CD4-positive, alpha-beta T cell treated with Interleukin-4 for 1 hour (primary cell): ENCODE measurements around the gene EPB41L3.

Experiments used
- DNase-seq, 2 donors: peaks; one replicate each; pipeline ENCODE4 v3.0.0-alpha.2; 2020 to 2022

The EPB41L3 gene

GRCh38 chr18:5543773-5544389, at the start of gene EPB41L3:
TSS of gene EPB41L3 (minus strand) at chr18:5543997. CDS start at chr18:5489183, 54,814 bp downstream.
- peak in 1 of 2 donors; percentile 43 for DNase-seq

GRCh38 chr18:5588529-5588928, 44.7 kb upstream of the EPB41L3 start:
- DNase-seq: no peak

- no peak for DNase-seq
Observed at GRCh38 chr18:5585653-5586052, 41.9 kb upstream of the EPB41L3 start.

GRCh38 chr18:5584746-5585417, 41.1 kb upstream of the EPB41L3 start:
- no peak for DNase-seq

DNA sequence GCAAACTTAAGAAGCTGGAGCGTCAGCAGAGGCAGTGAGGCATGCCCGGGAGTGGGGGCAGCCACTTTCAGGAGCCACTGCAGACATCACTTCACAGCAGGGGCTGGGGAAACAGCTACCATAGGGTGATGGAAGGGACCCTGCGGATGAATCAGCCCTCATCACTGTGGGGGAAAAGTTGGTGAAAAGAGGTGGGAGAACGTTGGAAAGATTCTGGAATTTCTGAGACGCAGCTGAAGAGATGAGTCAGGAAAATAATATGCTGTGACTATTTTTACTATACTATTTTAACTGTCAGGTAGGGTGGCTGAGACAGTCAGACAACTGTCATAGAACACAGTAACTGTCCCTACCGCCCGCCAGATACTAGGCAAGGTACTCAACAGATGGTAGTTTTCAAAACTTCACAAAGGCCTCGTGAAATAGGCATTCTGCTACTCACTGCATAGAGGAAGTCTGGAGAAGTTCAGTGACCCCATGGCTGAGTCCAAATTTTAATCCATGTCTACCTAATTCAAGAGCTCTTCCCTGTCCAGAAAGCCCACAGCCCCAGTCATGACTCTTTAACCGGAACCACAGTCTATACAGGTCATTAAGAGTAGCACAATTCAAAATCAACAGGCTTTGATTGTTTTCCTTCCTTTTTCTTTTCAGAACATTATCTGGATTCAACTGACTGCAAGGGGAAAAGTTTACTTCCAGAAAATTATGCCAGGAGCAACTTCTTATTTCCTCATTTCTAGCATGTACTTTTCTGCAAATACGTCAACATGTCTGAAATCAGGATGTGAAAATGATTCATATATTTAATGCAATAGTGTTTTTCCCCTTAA, 39.3 kb upstream of the EPB41L3 start:
- DNase-seq: peak; percentile 7 to 31

- no peak for DNase-seq
Observed at GRCh38 chr18:5582076-5582475, 38.3 kb upstream of the EPB41L3 start.

- peak in 1 of 2 donors; percentile 12 for DNase-seq
Observed at GRCh38 chr18:5574843-5575242, 31.0 kb upstream of the EPB41L3 start.

DNA sequence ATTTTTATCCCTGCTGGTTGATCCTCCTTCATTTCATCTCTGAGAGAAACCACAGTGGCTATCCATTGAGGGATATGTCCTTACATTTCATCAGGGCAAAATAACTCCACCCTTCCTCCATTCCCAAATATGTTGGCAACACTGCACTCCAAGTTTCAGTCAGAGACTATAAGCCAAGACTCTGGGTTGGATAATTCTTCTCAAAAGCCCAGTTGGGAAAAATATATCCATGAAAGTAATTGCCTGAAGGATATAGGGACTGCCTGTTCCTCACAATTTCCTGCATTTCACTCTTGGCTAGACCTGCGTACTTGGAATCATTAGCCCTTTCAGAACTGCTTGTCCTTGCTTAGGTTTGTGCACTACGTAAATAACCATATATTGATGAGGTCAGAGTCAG, 27.9 kb upstream of the EPB41L3 start:
- DNase-seq: no peak

- peak in 1 of 2 donors; percentile 14 for DNase-seq
Observed at GRCh38 chr18:5570613-5571012, 26.8 kb upstream of the EPB41L3 start.

DNA sequence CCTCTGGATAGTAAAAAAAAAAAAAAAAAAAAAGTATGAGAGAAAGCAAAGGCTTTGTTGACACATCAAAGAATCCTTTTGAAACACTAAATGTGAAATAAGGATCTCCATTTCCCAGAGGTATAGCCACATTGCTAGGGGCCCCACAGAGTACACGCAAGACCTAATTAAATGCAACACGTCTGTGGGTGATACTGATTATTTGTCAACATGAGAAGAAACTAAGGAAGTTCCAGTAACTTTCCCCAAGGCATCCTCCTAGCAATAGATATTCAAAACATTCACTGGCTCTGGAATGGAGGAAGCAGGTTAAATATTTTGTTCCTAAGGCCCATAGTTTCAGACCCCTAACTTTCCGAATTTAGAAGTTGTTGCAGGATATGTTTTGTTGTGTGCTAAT, 24.6 kb upstream of the EPB41L3 start:
- no peak for DNase-seq

DNA sequence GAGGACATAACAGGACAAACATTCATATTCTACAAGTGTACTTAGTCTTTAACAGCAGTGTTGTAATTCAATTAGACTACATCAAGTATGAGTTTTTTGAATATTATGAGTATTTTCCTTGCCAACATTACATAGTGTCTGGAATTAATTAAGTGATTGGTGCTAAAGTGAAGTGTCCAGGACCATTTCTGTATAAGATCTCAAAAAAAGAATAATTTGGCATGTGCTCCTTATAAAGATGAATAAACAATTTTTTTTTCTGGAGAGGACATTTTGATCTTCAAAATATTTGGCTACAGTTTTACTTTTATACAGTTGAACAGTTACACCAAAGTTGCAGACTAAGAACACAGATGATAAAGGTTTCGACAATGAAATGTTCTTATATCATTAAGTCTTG, 15.1 kb upstream of the EPB41L3 start:
- no peak for DNase-seq

DNA sequence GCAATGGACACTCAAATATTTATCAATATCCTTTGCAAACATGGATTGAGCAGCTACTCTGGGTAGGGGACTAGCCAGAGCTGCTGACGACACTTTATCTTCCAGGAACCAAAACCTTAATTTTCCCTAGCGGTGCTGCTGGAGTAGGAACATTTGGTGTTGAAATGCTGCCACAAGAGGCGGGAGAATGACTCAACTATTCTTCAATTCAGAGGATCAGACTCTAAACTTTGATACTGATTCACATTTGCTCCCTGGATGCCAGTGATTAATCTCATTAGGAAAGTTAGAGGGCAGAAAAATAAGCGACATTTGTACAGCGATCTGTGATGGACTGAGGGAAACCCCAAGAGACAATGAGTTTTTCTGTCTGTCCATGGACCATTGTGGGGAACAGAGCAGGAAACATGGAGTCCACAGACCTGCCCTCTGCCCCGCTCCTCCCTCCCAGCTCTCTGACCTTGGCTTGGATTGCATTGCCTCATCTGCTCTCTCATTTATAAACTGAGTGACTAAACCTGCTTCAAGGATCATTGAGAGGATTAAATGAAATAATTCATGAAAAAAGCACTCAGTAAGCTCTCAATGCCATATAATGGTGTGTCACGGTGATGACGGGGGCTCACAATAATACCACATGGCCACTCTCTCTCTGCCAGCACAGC, 12.6 kb upstream of the EPB41L3 start:
- DNase-seq: no peak

- DNase-seq: no peak
Observed at GRCh38 chr18:5554629-5555028, 10.8 kb upstream of the EPB41L3 start.

DNA sequence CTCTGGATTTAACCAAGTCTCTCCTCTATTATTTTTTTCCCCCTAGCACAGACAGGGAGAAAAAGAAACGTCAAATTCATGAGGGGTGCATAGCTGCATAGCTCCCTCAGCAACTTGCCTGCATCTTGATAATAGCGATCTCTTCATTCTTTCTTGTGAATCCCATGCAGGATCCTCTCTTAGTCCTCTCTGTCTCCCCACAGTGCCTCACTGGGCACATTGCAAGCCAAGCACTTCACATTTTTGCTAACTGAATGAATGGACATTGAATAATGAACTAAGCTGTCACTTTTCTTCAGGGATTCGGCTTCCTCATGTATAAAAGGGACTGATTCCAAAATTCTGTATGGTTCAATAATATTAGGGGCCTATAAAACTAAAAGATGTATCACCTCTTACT, 2.9 kb upstream of the EPB41L3 start:
- DNase-seq: peak in 1 of 2 donors; percentile 27

GRCh38 chr18:5543036-5543680, 639 bp downstream of the EPB41L3 start:
- DNase-seq: no peak

DNA sequence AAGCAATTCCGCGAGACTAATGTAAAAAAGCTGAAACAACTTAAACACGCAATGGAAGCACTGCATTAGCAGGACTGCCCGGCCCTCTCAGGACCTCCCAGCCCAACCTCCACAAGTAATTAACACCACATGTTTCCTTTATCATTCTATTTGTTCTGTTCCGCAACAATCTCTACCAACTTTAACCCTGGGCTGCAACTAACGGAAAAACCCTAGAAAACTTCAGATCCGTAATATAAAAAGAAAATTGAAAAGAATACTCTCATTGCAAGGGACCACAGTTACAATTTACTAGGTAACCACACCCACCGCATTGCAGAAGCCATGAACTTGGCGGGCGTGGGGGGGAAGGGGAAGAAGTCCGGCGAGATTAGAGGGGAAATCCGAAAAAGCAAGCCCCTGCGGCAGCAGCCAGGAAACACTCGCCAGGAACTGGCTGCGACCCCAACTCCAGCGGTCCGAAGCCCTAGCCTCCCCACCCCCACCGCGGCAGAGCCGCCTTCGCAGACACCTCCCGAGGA, 1.2 kb downstream of the EPB41L3 start:
- peak in 1 of 2 donors; percentile 34 for DNase-seq

DNA sequence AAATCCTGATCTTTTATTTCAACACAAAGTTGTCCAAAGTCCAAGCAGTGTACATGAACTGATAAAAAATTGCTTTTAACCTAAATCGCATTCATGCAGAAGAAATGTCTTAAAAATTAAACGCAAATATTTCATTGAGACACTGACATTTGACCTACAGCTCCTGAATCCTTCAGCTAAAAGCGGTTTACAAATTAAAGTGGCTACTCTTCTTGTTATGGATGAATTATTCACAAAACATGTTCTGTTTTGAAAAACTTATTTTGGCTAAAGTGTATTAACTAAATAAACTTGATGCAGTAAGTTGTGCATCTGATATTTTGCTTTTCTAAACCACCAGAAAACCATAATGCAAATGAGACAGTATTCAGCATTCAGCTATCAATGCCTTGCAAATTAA, 2.2 kb downstream of the EPB41L3 start:
- DNase-seq: no peak

- no peak for DNase-seq
Observed at GRCh38 chr18:5539391-5539790, 4.4 kb downstream of the EPB41L3 start.

- no peak for DNase-seq
Observed at GRCh38 chr18:5538544-5538943, 5.3 kb downstream of the EPB41L3 start.

DNA sequence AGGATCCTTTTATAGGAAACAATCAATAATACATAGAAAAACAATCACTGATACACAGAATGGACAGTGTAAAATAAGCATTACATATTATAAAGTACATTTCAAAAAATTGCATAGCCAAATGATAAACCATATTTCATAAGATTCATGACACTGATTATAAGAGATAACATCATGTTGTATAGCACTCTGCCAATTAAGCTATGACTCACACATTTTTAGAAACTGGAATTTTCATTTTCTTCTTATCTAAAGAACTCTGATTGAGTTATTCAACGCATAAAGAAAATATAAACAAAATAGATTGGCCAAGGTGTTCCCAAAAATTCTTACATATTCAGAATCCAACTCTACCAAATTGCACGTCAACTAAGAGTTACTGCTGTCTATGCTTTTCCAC, 5.9 kb downstream of the EPB41L3 start:
- no peak for DNase-seq

DNA sequence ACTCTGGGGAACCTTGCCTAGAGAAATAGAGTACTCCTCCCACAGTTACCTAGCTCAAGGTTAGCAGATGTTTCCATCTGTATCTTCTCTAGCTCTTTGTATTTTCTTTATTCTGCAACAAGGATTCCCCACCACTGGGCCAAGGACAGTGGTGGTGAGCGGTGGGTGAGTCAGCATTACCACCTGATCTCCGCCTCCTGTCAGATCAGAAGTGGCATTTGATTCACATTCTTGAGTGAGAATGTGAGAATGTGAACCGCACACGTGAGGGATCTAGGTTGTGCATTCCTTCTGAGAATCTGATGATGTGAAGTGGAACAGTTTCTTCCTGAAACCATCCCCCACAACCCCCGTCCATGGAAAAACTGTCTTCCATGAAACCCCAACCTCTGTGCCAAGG, 9.0 kb downstream of the EPB41L3 start:
- DNase-seq: no peak

GRCh38 chr18:5532066-5532465, 11.7 kb downstream of the EPB41L3 start:
- no peak for DNase-seq
